Neural cell (in vitro differentiated cells): Measurements from ENCODE around the gene NFIX. TPM values are rescaled to one million over a fixed set of nuclear protein-coding genes. Genes with fewer than 3 reads are reported as not detected.
"Not testable (repeated sequence)": the region's sequence is repeated elsewhere in the genome, so short reads cannot be mapped to it uniquely, and the experiment has no call there.

Source experiments
- H2AFZ ChIP-seq: fragments of 200-600, 300-800 bp; sonication (generic), shearing (Covaris generic); 2 replicates; pipeline ENCODE4 v1.6.0; 2014; ENCODE audit warnings: low read depth, mild to moderate bottlenecking, antibody characterized with exemption, low read length, moderate library complexity
- H3F3A ChIP-seq: fragments of 200-600 bp; shearing (Covaris generic); 2 replicates; pipeline ENCODE4 v1.6.1; 2016; ENCODE audit warnings: mild to moderate bottlenecking, moderate library complexity, mixed read lengths, antibody characterized with exemption, low read length; ENCODE audit not compliant: insufficient read depth, poor library complexity, severe bottlenecking
- H3K27ac ChIP-seq: fragments of 200-600, 300-800 bp; sonication (generic), shearing (Covaris generic); 2 replicates; pipeline ENCODE4 v1.5.1; 2014; ENCODE audit warnings: mild to moderate bottlenecking, low read length, moderate library complexity
- H3K27me3 ChIP-seq: fragments of 300-800, 200-600 bp; sonication (generic), shearing (Covaris generic); 2 replicates; pipeline ENCODE4 v1.6.0; 2014; ENCODE audit warnings: mild to moderate bottlenecking, low read depth, low read length, moderate library complexity; ENCODE audit not compliant: insufficient read depth
- H3K36me3 ChIP-seq: fragments of 300-800, 200-600 bp; sonication (generic), shearing (Covaris generic); 2 replicates; pipeline ENCODE4 v1.5.1; 2014; ENCODE audit warnings: mild to moderate bottlenecking, antibody characterized with exemption, low read length, moderate library complexity; ENCODE audit not compliant: insufficient read depth
- H3K4me2 ChIP-seq: fragments of 300-800, 200-600 bp; sonication (generic), shearing (Covaris generic); 2 replicates; pipeline ENCODE4 v1.6.0; 2014; ENCODE audit warnings: mild to moderate bottlenecking, low read length
- H3K4me3 ChIP-seq: fragments of 300-800, 200-600 bp; sonication (generic), shearing (Covaris generic); 2 replicates; pipeline ENCODE4 v1.5.1; 2014; ENCODE audit warnings: mild to moderate bottlenecking, low read length, moderate library complexity
- H3K79me2 ChIP-seq: fragments of 200-600 bp; shearing (Covaris generic); replicated peaks from 2 replicates; pipeline ENCODE4 v1.6.0; 2014; ENCODE audit warnings: mild to moderate bottlenecking, low read length, moderate library complexity; ENCODE audit not compliant: insufficient read depth
- H3K9ac ChIP-seq: fragments of 300-800, 200-600 bp; sonication (generic), shearing (Covaris generic); 2 replicates; pipeline ENCODE4 v1.6.1; 2016; ENCODE audit warnings: mild to moderate bottlenecking, low read length, mixed read lengths
- H3K9me2 ChIP-seq: fragments of 200-600 bp; shearing (Covaris generic); 2 replicates; pipeline ENCODE4 v1.6.1; 2016; ENCODE audit warnings: mild to moderate bottlenecking, low read length, mixed read lengths; ENCODE audit not compliant: insufficient read depth
- H3K9me3 ChIP-seq: fragments of 200-600, 300-800 bp; sonication (generic), shearing (Covaris generic); 2 replicates; pipeline ENCODE4 v1.6.1; 2016; ENCODE audit warnings: mild to moderate bottlenecking, mixed run types, low read length, moderate library complexity, mixed read lengths
- H4K20me1 ChIP-seq: fragments of 200-600 bp; shearing (Covaris generic); 2 replicates; pipeline ENCODE4 v1.6.1; 2016; ENCODE audit warnings: mild to moderate bottlenecking, mixed run types; ENCODE audit not compliant: insufficient read depth
- EP300 ChIP-seq: fragments of 450-650 bp; conservative IDR thresholded peaks from 2 replicates; pipeline ENCODE4 v1.6.1; 2014; ENCODE audit warnings: antibody characterized with exemption, mild to moderate bottlenecking, moderate library complexity; ENCODE audit not compliant: poor library complexity, severe bottlenecking
- EZH2 ChIP-seq: fragments of 200-600, 300-800 bp; shearing (Covaris generic), sonication (generic); IDR thresholded peaks from 2 replicates; pipeline ENCODE4 v1.6.1; 2014; ENCODE audit warnings: antibody characterized with exemption, low read length, borderline replicate concordance, mild to moderate bottlenecking; ENCODE audit not compliant: insufficient read depth, poor library complexity, severe bottlenecking
- MXI1 ChIP-seq: fragments of 450-650 bp; conservative IDR thresholded peaks from 2 replicates; pipeline ENCODE4 v1.6.1; 2014; ENCODE audit warnings: antibody characterized with exemption, mild to moderate bottlenecking; ENCODE audit not compliant: poor library complexity, severe bottlenecking
- POLR2AphosphoS5 ChIP-seq: IDR thresholded peaks from 2 replicates; pipeline ENCODE4 v1.6.1; 2012
- RAD21 ChIP-seq: fragments of 450-650 bp; conservative IDR thresholded peaks from 2 replicates; pipeline ENCODE4 v1.6.1; 2014; ENCODE audit warnings: antibody characterized with exemption, mild to moderate bottlenecking, moderate library complexity
- SMC3 ChIP-seq: fragments of 450-650 bp; conservative IDR thresholded peaks from 2 replicates; pipeline ENCODE4 v1.6.1; 2014; ENCODE audit warnings: antibody characterized with exemption, mild to moderate bottlenecking, moderate library complexity; ENCODE audit not compliant: poor library complexity
- TAF1 ChIP-seq: IDR thresholded peaks from 2 replicates; pipeline ENCODE4 v1.6.1; 2012; ENCODE audit warnings: low read depth
- polyA plus RNA-seq: library from polyadenylated mRNA; depleted of rRNA; stranded (reverse); fragments of >200 nt; gene quantifications from 2 replicates; pipeline ENCODE4 v1.2.3, GENCODE V29; 2014
- TF ChIP-seq, protein P1 (sequence below): IDR thresholded peaks from 2 replicates; pipeline ENCODE4 v1.6.1; 2012; ENCODE audit warnings: borderline replicate concordance
- TF ChIP-seq, protein P2 (sequence below): fragments of 450-650 bp; IDR thresholded peaks from 2 replicates; pipeline ENCODE4 v1.5.1; 2014; ENCODE audit warnings: antibody characterized with exemption, mild to moderate bottlenecking, moderate library complexity; ENCODE audit not compliant: poor library complexity, severe bottlenecking

The NFIX gene
- polyA plus RNA-seq, 1 donor from 2014 or later: not detected

DNA sequence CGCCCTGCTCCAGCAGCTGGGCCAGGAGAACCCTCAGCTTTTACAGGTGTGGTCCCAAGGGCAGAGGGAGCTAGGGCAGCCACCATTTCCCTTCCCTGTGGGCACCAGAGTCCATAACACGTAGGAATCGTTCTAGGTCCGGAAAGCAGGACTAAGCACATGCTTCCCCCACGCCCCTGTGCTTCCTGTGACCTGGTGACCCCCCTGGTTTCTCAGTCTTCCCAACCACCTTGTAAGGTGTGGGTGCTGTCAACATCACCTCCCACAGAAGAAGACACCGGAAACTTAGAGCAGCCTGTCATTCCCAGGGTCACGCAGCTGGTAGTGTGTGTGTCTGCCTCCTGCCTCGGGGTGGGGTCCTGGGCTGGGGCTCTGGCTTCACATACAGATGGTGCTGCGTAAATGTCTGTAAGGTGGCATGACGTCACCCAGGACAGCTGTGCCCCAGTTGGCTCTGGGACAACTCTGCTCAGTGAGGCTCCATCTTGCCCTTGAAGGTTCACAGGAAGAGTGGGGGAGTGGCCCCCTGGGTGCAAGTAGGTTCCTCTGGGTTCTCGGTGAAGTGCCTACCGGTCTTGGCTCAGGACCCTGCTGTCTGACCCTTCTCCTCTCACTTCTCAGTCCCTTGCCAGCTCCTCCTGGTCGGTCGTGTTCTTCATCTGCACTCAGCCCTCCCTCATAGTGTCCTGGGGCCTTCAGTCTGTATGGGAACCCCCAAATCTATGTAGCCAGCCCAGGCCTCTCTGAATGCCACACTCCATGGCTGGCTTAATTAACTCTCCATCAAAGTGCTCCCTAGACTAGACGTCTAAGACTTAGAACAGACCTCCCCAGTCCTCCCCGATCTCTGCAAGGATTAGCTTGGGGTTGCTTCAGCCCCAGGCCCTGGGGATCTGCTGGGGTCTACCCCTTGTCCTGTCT, 45.7 kb upstream of the NFIX start:
- H3K36me3 ChIP-seq: no peaks in the 10 kb centered on the region
- H3K9me2 ChIP-seq: no peaks in the 10 kb centered on the region
- H3K27me3 ChIP-seq: no peaks in the 10 kb centered on the region
- no peaks in the 10 kb centered on the region for H4K20me1 ChIP-seq
- H3K9ac ChIP-seq: no peak overlapping the region
- H3K4me2 ChIP-seq: no peak overlapping the region
- H3K79me2 ChIP-seq: peaks cover 18% of the 10 kb centered on the region
- TF ChIP-seq, protein P1, sequence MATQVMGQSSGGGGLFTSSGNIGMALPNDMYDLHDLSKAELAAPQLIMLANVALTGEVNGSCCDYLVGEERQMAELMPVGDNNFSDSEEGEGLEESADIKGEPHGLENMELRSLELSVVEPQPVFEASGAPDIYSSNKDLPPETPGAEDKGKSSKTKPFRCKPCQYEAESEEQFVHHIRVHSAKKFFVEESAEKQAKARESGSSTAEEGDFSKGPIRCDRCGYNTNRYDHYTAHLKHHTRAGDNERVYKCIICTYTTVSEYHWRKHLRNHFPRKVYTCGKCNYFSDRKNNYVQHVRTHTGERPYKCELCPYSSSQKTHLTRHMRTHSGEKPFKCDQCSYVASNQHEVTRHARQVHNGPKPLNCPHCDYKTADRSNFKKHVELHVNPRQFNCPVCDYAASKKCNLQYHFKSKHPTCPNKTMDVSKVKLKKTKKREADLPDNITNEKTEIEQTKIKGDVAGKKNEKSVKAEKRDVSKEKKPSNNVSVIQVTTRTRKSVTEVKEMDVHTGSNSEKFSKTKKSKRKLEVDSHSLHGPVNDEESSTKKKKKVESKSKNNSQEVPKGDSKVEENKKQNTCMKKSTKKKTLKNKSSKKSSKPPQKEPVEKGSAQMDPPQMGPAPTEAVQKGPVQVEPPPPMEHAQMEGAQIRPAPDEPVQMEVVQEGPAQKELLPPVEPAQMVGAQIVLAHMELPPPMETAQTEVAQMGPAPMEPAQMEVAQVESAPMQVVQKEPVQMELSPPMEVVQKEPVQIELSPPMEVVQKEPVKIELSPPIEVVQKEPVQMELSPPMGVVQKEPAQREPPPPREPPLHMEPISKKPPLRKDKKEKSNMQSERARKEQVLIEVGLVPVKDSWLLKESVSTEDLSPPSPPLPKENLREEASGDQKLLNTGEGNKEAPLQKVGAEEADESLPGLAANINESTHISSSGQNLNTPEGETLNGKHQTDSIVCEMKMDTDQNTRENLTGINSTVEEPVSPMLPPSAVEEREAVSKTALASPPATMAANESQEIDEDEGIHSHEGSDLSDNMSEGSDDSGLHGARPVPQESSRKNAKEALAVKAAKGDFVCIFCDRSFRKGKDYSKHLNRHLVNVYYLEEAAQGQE: no peak
- TF ChIP-seq EZH2 (no peak), TAF1 (no peak), POLR2AphosphoS5 (no peak), SMC3 (no peak), RAD21 (no peak), EP300 (no peak), MXI1 (no peak)
- TF ChIP-seq, protein P2, sequence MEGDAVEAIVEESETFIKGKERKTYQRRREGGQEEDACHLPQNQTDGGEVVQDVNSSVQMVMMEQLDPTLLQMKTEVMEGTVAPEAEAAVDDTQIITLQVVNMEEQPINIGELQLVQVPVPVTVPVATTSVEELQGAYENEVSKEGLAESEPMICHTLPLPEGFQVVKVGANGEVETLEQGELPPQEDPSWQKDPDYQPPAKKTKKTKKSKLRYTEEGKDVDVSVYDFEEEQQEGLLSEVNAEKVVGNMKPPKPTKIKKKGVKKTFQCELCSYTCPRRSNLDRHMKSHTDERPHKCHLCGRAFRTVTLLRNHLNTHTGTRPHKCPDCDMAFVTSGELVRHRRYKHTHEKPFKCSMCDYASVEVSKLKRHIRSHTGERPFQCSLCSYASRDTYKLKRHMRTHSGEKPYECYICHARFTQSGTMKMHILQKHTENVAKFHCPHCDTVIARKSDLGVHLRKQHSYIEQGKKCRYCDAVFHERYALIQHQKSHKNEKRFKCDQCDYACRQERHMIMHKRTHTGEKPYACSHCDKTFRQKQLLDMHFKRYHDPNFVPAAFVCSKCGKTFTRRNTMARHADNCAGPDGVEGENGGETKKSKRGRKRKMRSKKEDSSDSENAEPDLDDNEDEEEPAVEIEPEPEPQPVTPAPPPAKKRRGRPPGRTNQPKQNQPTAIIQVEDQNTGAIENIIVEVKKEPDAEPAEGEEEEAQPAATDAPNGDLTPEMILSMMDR: no peak
- H2AFZ ChIP-seq: no peak overlapping the region
- peaks cover 5% of the 10 kb centered on the region for H3F3A ChIP-seq
- no peaks in the 10 kb centered on the region for H3K9me3 ChIP-seq
- no peak overlapping the region for H3K4me3 ChIP-seq
- H3K27ac ChIP-seq: no peak overlapping the region

DNA sequence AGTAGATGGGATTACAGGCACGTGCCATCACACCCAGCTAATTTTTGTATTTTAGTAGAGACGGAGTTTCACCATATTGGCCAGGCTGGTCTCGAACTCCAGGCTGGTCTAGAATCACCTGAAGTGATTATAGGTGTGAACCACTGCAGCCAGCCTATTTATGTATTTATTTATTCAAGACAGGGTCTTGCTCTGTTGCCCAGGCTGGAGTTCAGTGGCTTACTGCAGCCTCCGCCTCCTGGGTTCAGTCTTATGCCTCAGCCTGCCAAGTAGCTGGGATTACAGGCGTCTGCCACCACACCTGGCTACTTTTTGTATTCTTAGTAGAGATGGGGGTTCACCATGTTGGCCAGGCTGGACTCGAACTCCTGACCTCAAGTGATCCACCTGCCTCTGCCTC, 43.2 kb upstream of the NFIX start:
- not testable (repeated sequence) for H4K20me1 ChIP-seq, H3K4me3 ChIP-seq, H3K36me3 ChIP-seq, H3K9me3 ChIP-seq, H3F3A ChIP-seq, H3K9ac ChIP-seq, H3K4me2 ChIP-seq, H2AFZ ChIP-seq, H3K79me2 ChIP-seq, H3K27ac ChIP-seq, H3K9me2 ChIP-seq, H3K27me3 ChIP-seq
